Lower leg skin (tissue), 4 donors: ENCODE results near the gene FERMT3. TPM values are rescaled to one million over a fixed set of nuclear protein-coding genes. Genes with fewer than 3 reads are reported as not detected.

Experiments used
- DNase-seq, 2 donors: peaks; one replicate each; pipeline ENCODE4 v3.0.0-alpha.2; 2019; ENCODE audit warnings: low spot score in 2 of 2
- H3K4me3 ChIP-seq: fragments of 200-600 bp; sonication (generic); 2 replicates; pipeline ENCODE4 v1.5.1; 2017; ENCODE audit warnings: mild to moderate bottlenecking, low read depth; ENCODE audit not compliant: poor library complexity, severe bottlenecking
- POLR2A ChIP-seq, 2 donors: fragments of 450-650 bp; IDR thresholded peaks; one replicate each; pipeline ENCODE4 v1.6.1; 2016 to 2017; ENCODE audit warnings: antibody characterized with exemption in 2 of 2, mild to moderate bottlenecking in 1 of 2, moderate library complexity in 1 of 2
- WGBS, 2 donors: methylation state at CpG; one replicate each; pipeline ENCODE4 v1.1.5; 2018; 5-methylcytosine and 5-hydroxymethylcytosine counted together
- intact Hi-C: fragments of 100-400 bp; cut with DNase I; formaldehyde crosslinking; loops from one replicate; pipeline ENCODE4 v1.15.0; 2023; ENCODE audit warnings: low total_unique reads
- total RNA-seq, 4 donors: library from RNA; depleted of rRNA; stranded (reverse); fragments of >200 nt; gene quantifications; one replicate each; pipeline ENCODE4 v1.1.0, GENCODE V29; 2016
- TF ChIP-seq, protein P1 (sequence below), 3 donors: fragments of 450-650 bp; IDR thresholded peaks; one replicate each; pipeline ENCODE4 v1.5.1; 2016; ENCODE audit warnings: antibody characterized with exemption in 3 of 3, mild to moderate bottlenecking in 3 of 3, moderate library complexity in 2 of 3

The FERMT3 gene
- total RNA-seq, 4 donors from 2014 or later: 5.1 to 10.5 (median 8.9) TPM

DNA sequence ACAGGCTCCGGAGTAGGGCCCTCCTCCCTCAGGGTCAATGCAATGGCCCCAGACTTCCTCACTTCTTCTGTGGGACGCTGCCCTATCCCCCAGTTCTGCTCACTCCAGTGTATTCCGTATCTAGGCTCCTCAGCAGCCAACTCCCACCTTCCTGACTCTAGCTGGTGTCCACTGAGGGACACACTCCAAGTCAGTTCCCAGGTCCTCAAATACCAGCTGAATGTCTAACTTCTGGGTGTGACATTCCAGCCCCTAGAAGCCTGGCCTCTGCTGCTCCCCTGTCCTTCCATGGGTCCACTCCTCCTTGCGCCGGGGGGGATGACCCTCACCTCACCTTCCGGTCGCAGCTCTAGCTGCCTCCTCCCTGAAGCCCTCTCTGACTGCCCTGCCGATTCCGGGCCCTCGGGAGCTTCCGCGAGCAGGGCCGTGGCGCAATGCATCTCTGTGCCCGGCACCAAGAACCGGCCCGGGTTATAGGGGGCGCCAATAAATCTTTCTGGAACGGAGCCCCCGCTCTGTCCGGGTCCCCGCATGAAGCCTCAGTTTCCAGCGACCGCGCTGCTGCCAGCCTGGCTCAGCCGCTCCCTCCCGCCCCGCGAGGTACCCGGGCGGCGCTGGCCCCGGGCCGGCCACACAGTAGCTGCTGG is 62.5 kb downstream of the FERMT3 start:
- 1% methylated on average over 19 to 24 of the region's 34 CpGs for WGBS, 2 donors
- peak overlapping the region; percentile 70 for H3K4me3 ChIP-seq
- DNase-seq: peak in 1 of 2 donors; percentile 94
- intact Hi-C loops: no loop called here
- no peak for TF ChIP-seq POLR2A (IDR thresholded peaks at IDR 0.05)
- TF ChIP-seq, protein P1, sequence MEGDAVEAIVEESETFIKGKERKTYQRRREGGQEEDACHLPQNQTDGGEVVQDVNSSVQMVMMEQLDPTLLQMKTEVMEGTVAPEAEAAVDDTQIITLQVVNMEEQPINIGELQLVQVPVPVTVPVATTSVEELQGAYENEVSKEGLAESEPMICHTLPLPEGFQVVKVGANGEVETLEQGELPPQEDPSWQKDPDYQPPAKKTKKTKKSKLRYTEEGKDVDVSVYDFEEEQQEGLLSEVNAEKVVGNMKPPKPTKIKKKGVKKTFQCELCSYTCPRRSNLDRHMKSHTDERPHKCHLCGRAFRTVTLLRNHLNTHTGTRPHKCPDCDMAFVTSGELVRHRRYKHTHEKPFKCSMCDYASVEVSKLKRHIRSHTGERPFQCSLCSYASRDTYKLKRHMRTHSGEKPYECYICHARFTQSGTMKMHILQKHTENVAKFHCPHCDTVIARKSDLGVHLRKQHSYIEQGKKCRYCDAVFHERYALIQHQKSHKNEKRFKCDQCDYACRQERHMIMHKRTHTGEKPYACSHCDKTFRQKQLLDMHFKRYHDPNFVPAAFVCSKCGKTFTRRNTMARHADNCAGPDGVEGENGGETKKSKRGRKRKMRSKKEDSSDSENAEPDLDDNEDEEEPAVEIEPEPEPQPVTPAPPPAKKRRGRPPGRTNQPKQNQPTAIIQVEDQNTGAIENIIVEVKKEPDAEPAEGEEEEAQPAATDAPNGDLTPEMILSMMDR (IDR thresholded peaks at IDR 0.05): no peak

DNA sequence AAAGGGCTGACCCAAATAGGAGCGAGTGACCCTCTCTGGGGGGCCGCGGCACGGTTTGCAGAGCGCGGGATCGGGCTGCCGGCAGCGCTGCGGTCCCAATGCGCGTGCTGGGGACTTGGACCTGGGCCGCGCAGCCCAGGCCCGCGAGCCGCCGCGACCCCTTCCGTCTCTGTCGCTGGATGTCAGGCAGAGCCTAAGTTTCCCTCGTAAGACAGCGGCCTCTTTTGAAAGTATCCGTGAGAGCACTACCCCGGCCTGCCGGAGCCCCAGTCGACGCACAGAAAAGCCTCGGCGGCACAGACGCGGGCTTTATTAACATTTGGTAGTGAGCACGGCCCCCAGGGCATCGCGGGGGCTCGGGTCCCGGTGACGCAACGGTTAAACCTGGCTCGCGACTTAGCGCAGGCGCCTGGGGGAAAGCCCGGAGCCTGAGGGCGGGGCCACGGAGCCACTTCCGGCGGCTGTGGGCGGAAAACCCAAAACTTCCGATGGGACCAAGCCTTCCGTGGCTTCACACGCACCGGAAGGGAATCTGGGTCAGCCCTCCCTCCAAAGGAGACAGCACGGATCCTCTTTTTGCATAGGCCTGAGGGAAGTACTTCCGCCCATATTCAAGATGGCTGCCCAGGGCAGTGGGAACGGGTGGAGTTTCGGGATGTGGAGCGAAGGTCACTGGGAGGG is 63.2 kb downstream of the FERMT3 start:
- intact Hi-C loops: no loop called here
- 0 to 1% methylated on average over 26 to 34 of the region's 58 CpGs for WGBS, 2 donors
- H3K4me3 ChIP-seq: peak overlapping the region; percentile 72
- peak; percentile 98 to 99 for DNase-seq
- no peak for TF ChIP-seq POLR2A (IDR thresholded peaks at IDR 0.05)
- TF ChIP-seq, protein P1 (IDR thresholded peaks at IDR 0.05): no peak

Other genes starting within 250 kb of the FERMT3 start
- gene COX8A, start 232.1 kb upstream of the FERMT3 start, total RNA-seq: 100 to 1,000 TPM; 373 to 510 (median 455) TPM
- gene OTUB1, start 220.3 kb upstream of the FERMT3 start, total RNA-seq: 10 to 100 TPM; 48.8 to 94.8 (median 81.7) TPM
- gene FLRT1, start 170.8 kb upstream of the FERMT3 start, total RNA-seq: under 1 TPM in 3 of 4 donors, not detected in 1; 0.08 to 0.62 (median 0.15) TPM
- gene MACROD1, start 40.6 kb upstream of the FERMT3 start, total RNA-seq: 10 to 100 TPM; 44.8 to 74.8 (median 55.6) TPM
- 10 to 100 TPM; 67.5 to 86.0 (median 78.3) TPM for gene STIP1, start 20.6 kb upstream of the FERMT3 start, total RNA-seq
- 10 to 100 TPM; 36.9 to 66.6 (median 44.1) TPM for gene TRPT1, start 19.5 kb downstream of the FERMT3 start, total RNA-seq
- gene NUDT22, start 19.6 kb downstream of the FERMT3 start, total RNA-seq: 10 to 100 TPM; 44.7 to 75.6 (median 68.3) TPM
- 10 to 100 TPM; 19.2 to 37.6 (median 30.8) TPM for gene DNAJC4, start 23.8 kb downstream of the FERMT3 start, total RNA-seq
- gene VEGFB, start 27.9 kb downstream of the FERMT3 start, total RNA-seq: 10 to 100 TPM; 45.9 to 71.2 (median 65.6) TPM
- 10 to 100 TPM; 47.7 to 70.3 (median 56.4) TPM for gene FKBP2, start 34.4 kb downstream of the FERMT3 start, total RNA-seq
- 100 to 1,000 TPM; 178 to 230 (median 203) TPM for gene PPP1R14B, start 40.2 kb downstream of the FERMT3 start, total RNA-seq
- gene PLCB3, start 44.8 kb downstream of the FERMT3 start, total RNA-seq: 10 to 100 TPM; 30.5 to 38.4 (median 37.4) TPM
- gene BAD, start 77.9 kb downstream of the FERMT3 start, total RNA-seq: 10 to 100 TPM; 65.9 to 99.7 (median 89.4) TPM
- gene GPR137, start 79.1 kb downstream of the FERMT3 start, total RNA-seq: 10 to 100 TPM; 12.2 to 31.6 (median 30.4) TPM
- not detected for gene KCNK4, start 84.6 kb downstream of the FERMT3 start, total RNA-seq
- not detected for gene CATSPERZ, start 93.6 kb downstream of the FERMT3 start, total RNA-seq
- 100 to 1,000 TPM in 2 of 4 donors, 10 to 100 TPM in 2; 49.2 to 108 (median 79.3) TPM for gene ESRRA, start 98.8 kb downstream of the FERMT3 start, total RNA-seq
- 100 to 1,000 TPM; 199 to 356 (median 255) TPM for gene TRMT112, start 110.8 kb downstream of the FERMT3 start, total RNA-seq
- 100 to 1,000 TPM; 170 to 284 (median 215) TPM for gene PRDX5, start 111.4 kb downstream of the FERMT3 start, total RNA-seq
- gene CCDC88B, start 133.5 kb downstream of the FERMT3 start, total RNA-seq: 1 to 10 TPM; 2.6 to 9.5 (median 4.8) TPM
- 10 to 100 TPM; 39.4 to 77.4 (median 49.2) TPM for gene RPS6KA4, start 152.4 kb downstream of the FERMT3 start, total RNA-seq